ENCODE results near the gene TMEM72. TPM values are rescaled to one million over a fixed set of nuclear protein-coding genes. Genes with fewer than 3 reads are reported as not detected.

TMEM72 gene
- total and polyA plus RNA-seq, 2 donors (not counting 1 experiment from before 2014, with no cell fraction given), result not detected

DNA sequence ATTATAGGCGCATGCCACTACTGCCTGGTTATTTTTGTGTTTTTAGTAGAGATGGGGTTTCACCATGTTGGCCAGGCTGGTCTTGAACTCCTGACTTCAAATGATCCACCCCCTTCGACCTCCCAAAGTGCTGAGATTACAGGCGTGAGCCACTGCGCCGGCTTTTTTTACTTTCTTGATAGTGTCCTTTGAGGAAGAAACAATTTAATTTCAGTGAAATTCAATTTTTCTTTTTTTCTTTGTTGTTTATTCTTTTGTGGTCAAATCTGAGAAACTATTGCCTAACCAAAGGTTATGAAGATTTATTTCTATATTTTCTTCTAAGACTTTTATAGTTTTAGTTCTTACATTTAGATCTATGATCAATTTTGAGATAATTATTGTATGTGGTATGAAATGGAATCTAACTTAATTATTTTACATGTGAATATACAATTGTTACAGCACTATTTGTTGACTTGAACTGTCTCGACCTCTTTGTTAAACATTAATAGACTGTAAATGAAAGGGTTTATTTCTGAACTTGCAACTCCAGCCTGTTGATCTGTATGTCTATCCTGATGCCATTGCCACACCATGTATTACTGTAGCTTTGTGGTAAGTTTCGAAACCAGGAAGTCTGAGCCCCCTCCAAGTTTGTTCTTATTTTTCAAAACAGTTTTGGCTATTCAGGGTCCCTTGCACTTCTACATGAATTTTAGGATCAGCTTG lies 28.7 kb downstream of the TMEM72 start:
- H3K27me3 Mint-ChIP-seq, result no peaks in the 10 kb centered on the region
- no peaks in the 10 kb centered on the region for H3K79me2 ChIP-seq (ENCODE audit: control insufficient read depth, insufficient read depth, low read length)
- TF ChIP-seq, protein P1, sequence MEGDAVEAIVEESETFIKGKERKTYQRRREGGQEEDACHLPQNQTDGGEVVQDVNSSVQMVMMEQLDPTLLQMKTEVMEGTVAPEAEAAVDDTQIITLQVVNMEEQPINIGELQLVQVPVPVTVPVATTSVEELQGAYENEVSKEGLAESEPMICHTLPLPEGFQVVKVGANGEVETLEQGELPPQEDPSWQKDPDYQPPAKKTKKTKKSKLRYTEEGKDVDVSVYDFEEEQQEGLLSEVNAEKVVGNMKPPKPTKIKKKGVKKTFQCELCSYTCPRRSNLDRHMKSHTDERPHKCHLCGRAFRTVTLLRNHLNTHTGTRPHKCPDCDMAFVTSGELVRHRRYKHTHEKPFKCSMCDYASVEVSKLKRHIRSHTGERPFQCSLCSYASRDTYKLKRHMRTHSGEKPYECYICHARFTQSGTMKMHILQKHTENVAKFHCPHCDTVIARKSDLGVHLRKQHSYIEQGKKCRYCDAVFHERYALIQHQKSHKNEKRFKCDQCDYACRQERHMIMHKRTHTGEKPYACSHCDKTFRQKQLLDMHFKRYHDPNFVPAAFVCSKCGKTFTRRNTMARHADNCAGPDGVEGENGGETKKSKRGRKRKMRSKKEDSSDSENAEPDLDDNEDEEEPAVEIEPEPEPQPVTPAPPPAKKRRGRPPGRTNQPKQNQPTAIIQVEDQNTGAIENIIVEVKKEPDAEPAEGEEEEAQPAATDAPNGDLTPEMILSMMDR (IDR thresholded peaks at IDR 0.05), result no peak
- no peak for TF ChIP-seq EZH2 (IDR thresholded peaks at IDR 0.05; ENCODE audit: borderline replicate concordance, insufficient read depth, low read depth, low read length, poor library complexity, severe bottlenecking)
- CTCF ChIA-PET, result no interaction called here
- DNase-seq (no peak), ATAC-seq (ENCODE audit: low read depth) (no peak)
- no peak overlapping the region for H3K4me3 ChIP-seq (ENCODE audit: control extremely low read depth in 1 of 5, extremely low read depth in 1 of 5, insufficient read depth in 1 of 5, low read depth in 2 of 5, low read length in 4 of 5)
- H3K4me1 Mint-ChIP-seq, result no peaks in the 10 kb centered on the region
- peaks cover 0 to 3% of the 10 kb centered on the region in 2 donors for H3K4me1 ChIP-seq (ENCODE audit: control insufficient read depth in 2 of 2, insufficient read depth in 2 of 2, low read length in 2 of 2)
- H3K9me3 Mint-ChIP-seq (ENCODE audit: insufficient read depth), result peaks cover 12% of the 10 kb centered on the region
- no peak overlapping the region for H3K27ac Mint-ChIP-seq
- H3K9me3 ChIP-seq (ENCODE audit: control extremely low read depth in 1 of 3, control insufficient read depth in 2 of 3, insufficient read depth in 1 of 3, low read length in 2 of 3), result peaks cover 0 to 6% (median 4%) of the 10 kb centered on the region in 3 donors
- H3K9ac ChIP-seq (ENCODE audit: low read length), result no peak overlapping the region
- H3K4me3 Mint-ChIP-seq, result no peak overlapping the region
- no peaks in the 10 kb centered on the region for H3K27me3 ChIP-seq (replicated peaks in 1 of 4; ENCODE audit: control extremely low read depth in 1 of 4, control insufficient read depth in 3 of 4, insufficient read depth in 4 of 4, low read length in 3 of 4)
- H2AFZ ChIP-seq (ENCODE audit: insufficient read depth, low read depth, low read length, poor library complexity, severe bottlenecking), result no peak overlapping the region
- no peaks in the 10 kb centered on the region for H4K20me1 ChIP-seq (ENCODE audit: control insufficient read depth, insufficient read depth, low read length, poor library complexity, severe bottlenecking)
- intact Hi-C loops (cut with micrococcal nuclease), result no loop called here
- WGBS (ENCODE audit: insufficient coverage), result 80% methylated on average over 1 of the region's 7 CpGs
- H3K36me3 ChIP-seq (replicated peaks in 1 of 2; ENCODE audit: control extremely low read depth in 1 of 2, control insufficient read depth in 1 of 2, extremely low read depth in 1 of 2, insufficient read depth in 2 of 2, low read length in 1 of 2), result no peaks in the 10 kb centered on the region
- no peak overlapping the region for H3K27ac ChIP-seq (ENCODE audit: low read length in 2 of 2)
- POLR2A ChIA-PET, result no interaction called here
- H3K4me2 ChIP-seq (replicated peaks; ENCODE audit: low read depth, low read length, poor library complexity, severe bottlenecking), result no peak overlapping the region

DNA sequence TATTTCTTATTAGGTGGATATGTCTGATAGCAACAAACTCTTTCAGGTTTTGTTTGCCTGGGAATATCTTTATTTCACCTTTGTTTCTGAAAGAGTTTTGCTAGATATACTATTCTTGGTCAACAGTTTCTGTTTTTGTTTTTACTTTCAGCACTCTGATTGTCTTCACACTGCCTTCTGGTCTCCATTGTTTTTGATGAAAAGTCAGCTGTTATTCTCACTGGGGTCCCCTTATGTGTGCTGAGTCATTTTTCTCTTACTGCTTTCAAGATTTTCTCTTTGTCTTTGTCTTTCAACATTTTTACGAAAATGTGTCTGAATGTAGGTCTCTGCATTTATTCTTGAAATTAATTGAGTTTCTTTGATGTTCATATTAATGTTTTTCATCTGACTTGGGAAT lies 33.2 kb downstream of the TMEM72 start:
- no CpG with 5 or more reads among the region's 1 CpG for WGBS (ENCODE audit: insufficient coverage)
- intact Hi-C loops (cut with micrococcal nuclease), result no loop called here

More for the DNA sequence above, 33.2 kb downstream of the TMEM72 start:
- Histone ChIP-seq H3K4me2 (replicated peaks; ENCODE audit: low read depth, low read length, poor library complexity, severe bottlenecking) (no peak overlapping the region), H2AFZ (ENCODE audit: insufficient read depth, low read depth, low read length, poor library complexity, severe bottlenecking) (no peak overlapping the region), H3K27ac (ENCODE audit: low read length in 2 of 2) (no peak overlapping the region), H3K9ac (ENCODE audit: low read length) (no peak overlapping the region), H3K4me1 (ENCODE audit: control insufficient read depth in 2 of 2, insufficient read depth in 2 of 2, low read length in 2 of 2) (peaks cover 21 to 31% of the 10 kb centered on the region in 2 donors), H3K4me3 (ENCODE audit: control extremely low read depth in 1 of 5, extremely low read depth in 1 of 5, insufficient read depth in 1 of 5, low read depth in 2 of 5, low read length in 4 of 5) (no peak overlapping the region), H3K27me3 (replicated peaks in 1 of 4; ENCODE audit: control extremely low read depth in 1 of 4, control insufficient read depth in 3 of 4, insufficient read depth in 4 of 4, low read length in 3 of 4) (no peaks in the 10 kb centered on the region), H3K79me2 (ENCODE audit: control insufficient read depth, insufficient read depth, low read length) (no peaks in the 10 kb centered on the region), H3K36me3 (replicated peaks in 1 of 2; ENCODE audit: control extremely low read depth in 1 of 2, control insufficient read depth in 1 of 2, extremely low read depth in 1 of 2, insufficient read depth in 2 of 2, low read length in 1 of 2) (no peaks in the 10 kb centered on the region), H4K20me1 (ENCODE audit: control insufficient read depth, insufficient read depth, low read length, poor library complexity, severe bottlenecking) (peaks cover 4% of the 10 kb centered on the region), H3K9me3 (ENCODE audit: control extremely low read depth in 1 of 3, control insufficient read depth in 2 of 3, insufficient read depth in 1 of 3, low read length in 2 of 3) (peaks cover 0 to 10% (median 4%) of the 10 kb centered on the region in 3 donors)
- TF ChIP-seq EZH2 (IDR thresholded peaks at IDR 0.05; ENCODE audit: borderline replicate concordance, insufficient read depth, low read depth, low read length, poor library complexity, severe bottlenecking), result no peak
- TF ChIP-seq, protein P1 (IDR thresholded peaks at IDR 0.05), result no peak
- DNase-seq, result no peak
- Mint-ChIP-seq H3K4me3 (no peak overlapping the region), H3K9me3 (ENCODE audit: insufficient read depth) (peaks cover 10% of the 10 kb centered on the region), H3K27ac (no peak overlapping the region), H3K27me3 (no peaks in the 10 kb centered on the region), H3K4me1 (peaks cover 28% of the 10 kb centered on the region)
- ATAC-seq (ENCODE audit: low read depth), result no peak
- POLR2A ChIA-PET, result no interaction called here
- CTCF ChIA-PET, result interaction anchor here (4.7 kb wide), 1 partner anchor 12 kb away, joined by 29 read pairs; no protein-coding TSS in a partner anchor

Data from B cell (primary cell).